ENCODE data around the gene WDFY4.

WDFY4 gene

DNA sequence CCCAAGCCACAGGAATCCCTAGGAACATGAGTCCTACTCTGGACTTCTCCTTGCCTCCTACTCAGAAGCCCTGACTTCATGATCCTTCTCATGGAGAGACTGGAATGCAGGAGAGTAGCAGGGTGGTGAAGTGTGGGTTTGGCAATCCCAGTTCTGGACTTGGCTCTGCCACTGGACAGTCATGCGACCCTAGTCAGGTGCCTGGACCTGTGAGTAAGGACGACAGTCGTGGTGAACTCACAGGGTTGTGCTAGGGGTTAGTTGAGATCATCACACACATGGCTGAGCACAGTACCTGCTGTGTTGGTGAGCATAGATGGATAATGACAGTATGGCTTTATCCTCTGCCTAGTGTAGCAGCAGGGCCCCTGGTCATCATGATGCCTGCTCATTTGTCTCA lies 137.0 kb downstream of the WDFY4 start:
- no peak for TF ChIP-seq GLIS3 (CRISPR knock-in tag; IDR thresholded peaks at IDR 0.05)
- TF ChIP-seq TOX (CRISPR knock-in tag; IDR thresholded peaks at IDR 0.05; ENCODE audit: borderline replicate concordance): no peak
- no peak for TF ChIP-seq ZNF8 (CRISPR knock-in tag; IDR thresholded peaks at IDR 0.05)
- no peak for TF ChIP-seq CSDC2 (CRISPR knock-in tag; IDR thresholded peaks at IDR 0.05)
- no peak for TF ChIP-seq ZNF565 (CRISPR knock-in tag; conservative IDR thresholded peaks at IDR 0.05; ENCODE audit: low read depth)
- TF ChIP-seq ZNF70 (CRISPR knock-in tag; IDR thresholded peaks at IDR 0.05): no peak
- TF ChIP-seq CSRNP3 (CRISPR knock-in tag; IDR thresholded peaks at IDR 0.05): no peak
- no peak for TF ChIP-seq ISL1 (CRISPR knock-in tag; IDR thresholded peaks at IDR 0.05)
- no peak for TF ChIP-seq BACH2 (CRISPR knock-in tag; IDR thresholded peaks at IDR 0.05; ENCODE audit: borderline replicate concordance)
- no peak for TF ChIP-seq ARNTL (CRISPR knock-in tag; IDR thresholded peaks at IDR 0.05; ENCODE audit: borderline replicate concordance, low read depth)
- no peak for TF ChIP-seq RARB (CRISPR knock-in tag; IDR thresholded peaks at IDR 0.05)
- no peak for TF ChIP-seq PATZ1 (CRISPR knock-in tag; IDR thresholded peaks at IDR 0.05; ENCODE audit: borderline replicate concordance)
- TF ChIP-seq, protein P1, sequence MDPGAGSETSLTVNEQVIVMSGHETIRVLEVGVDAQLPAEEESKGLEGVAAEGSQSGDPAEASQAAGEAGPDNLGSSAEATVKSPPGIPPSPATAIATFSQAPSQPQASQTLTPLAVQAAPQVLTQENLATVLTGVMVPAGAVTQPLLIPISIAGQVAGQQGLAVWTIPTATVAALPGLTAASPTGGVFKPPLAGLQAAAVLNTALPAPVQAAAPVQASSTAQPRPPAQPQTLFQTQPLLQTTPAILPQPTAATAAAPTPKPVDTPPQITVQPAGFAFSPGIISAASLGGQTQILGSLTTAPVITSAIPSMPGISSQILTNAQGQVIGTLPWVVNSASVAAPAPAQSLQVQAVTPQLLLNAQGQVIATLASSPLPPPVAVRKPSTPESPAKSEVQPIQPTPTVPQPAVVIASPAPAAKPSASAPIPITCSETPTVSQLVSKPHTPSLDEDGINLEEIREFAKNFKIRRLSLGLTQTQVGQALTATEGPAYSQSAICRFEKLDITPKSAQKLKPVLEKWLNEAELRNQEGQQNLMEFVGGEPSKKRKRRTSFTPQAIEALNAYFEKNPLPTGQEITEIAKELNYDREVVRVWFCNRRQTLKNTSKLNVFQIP (CRISPR knock-in tag; IDR thresholded peaks at IDR 0.05; ENCODE audit: borderline replicate concordance, low read depth): no peak
- ATAC-seq: no peak

DNA sequence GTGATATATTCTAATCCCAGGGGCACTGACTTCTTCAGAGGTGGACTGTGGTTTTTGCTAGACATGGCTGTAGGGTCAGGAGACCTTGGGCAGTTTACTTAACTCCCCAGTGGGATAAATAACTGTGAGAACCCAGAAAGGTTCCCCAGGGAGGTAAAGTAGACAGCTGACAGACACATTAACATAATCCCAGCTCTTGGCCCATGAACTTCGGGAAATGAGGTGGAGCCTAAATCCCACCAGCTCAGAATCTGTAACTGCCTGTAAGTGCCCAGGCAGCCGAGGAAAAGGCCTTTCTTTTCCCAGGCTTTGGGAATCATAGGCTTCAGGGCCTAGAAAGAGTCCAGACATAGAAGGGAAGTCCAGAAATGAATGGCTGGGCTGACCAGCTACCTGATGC lies 149.0 kb downstream of the WDFY4 start:
- TF ChIP-seq ESRRG (CRISPR knock-in tag; IDR thresholded peaks at IDR 0.05): no peak
- no peak for TF ChIP-seq TSHZ2 (CRISPR knock-in tag; IDR thresholded peaks at IDR 0.05)
- no peak for TF ChIP-seq GLIS3 (CRISPR knock-in tag; IDR thresholded peaks at IDR 0.05)
- no peak for TF ChIP-seq CSRNP3 (CRISPR knock-in tag; IDR thresholded peaks at IDR 0.05)
- no peak for TF ChIP-seq ARNTL (CRISPR knock-in tag; IDR thresholded peaks at IDR 0.05; ENCODE audit: borderline replicate concordance, low read depth)
- no peak for TF ChIP-seq RARB (CRISPR knock-in tag; IDR thresholded peaks at IDR 0.05)
- TF ChIP-seq BACH2 (CRISPR knock-in tag; IDR thresholded peaks at IDR 0.05; ENCODE audit: borderline replicate concordance): no peak
- TF ChIP-seq TCF4 (CRISPR knock-in tag; IDR thresholded peaks at IDR 0.05; ENCODE audit: borderline replicate concordance): no peak
- TF ChIP-seq PPARA (CRISPR knock-in tag; IDR thresholded peaks at IDR 0.05; ENCODE audit: borderline replicate concordance): no peak
- TF ChIP-seq ZNF8 (CRISPR knock-in tag; IDR thresholded peaks at IDR 0.05): no peak
- ATAC-seq: no peak

- no peak for ATAC-seq
- TF ChIP-seq GLIS3 (CRISPR knock-in tag; IDR thresholded peaks at IDR 0.05): no peak
- TF ChIP-seq ZFP30 (CRISPR knock-in tag; IDR thresholded peaks at IDR 0.05): no peak
- no peak for TF ChIP-seq CSDC2 (CRISPR knock-in tag; IDR thresholded peaks at IDR 0.05)
- TF ChIP-seq, protein P1 (CRISPR knock-in tag; IDR thresholded peaks at IDR 0.05; ENCODE audit: borderline replicate concordance, low read depth): no peak
- no peak for TF ChIP-seq RARB (CRISPR knock-in tag; IDR thresholded peaks at IDR 0.05)
- TF ChIP-seq OSR1 (CRISPR knock-in tag; IDR thresholded peaks at IDR 0.05): no peak
- TF ChIP-seq ZNF565 (CRISPR knock-in tag; conservative IDR thresholded peaks at IDR 0.05; ENCODE audit: low read depth): no peak
- TF ChIP-seq ZNF70 (CRISPR knock-in tag; IDR thresholded peaks at IDR 0.05): no peak
- TF ChIP-seq TSHZ2 (CRISPR knock-in tag; IDR thresholded peaks at IDR 0.05): no peak
- TF ChIP-seq BACH2 (CRISPR knock-in tag; IDR thresholded peaks at IDR 0.05; ENCODE audit: borderline replicate concordance): no peak
- TF ChIP-seq TOX (CRISPR knock-in tag; IDR thresholded peaks at IDR 0.05; ENCODE audit: borderline replicate concordance): no peak
- TF ChIP-seq ISL1 (CRISPR knock-in tag; IDR thresholded peaks at IDR 0.05): no peak
Observed at GRCh38 chr10:48834189-48834965, 149.7 kb downstream of the WDFY4 start.
